Activated T-cell treated with anti-CD3 and anti-CD28 coated beads for 4 hours (primary cell): ENCODE measurements around the gene PRODH.
A peak's percentile ranks its signal among the peaks of the same experiment; 100 is the strongest.
"Not testable (repeated sequence)": the region's sequence is repeated elsewhere in the genome, so short reads cannot be mapped to it uniquely, and the experiment has no call there.

Experiments used
- DNase-seq: peaks from one replicate; pipeline ENCODE4 v3.0.0-alpha.2; 2020

PRODH gene

DNA sequence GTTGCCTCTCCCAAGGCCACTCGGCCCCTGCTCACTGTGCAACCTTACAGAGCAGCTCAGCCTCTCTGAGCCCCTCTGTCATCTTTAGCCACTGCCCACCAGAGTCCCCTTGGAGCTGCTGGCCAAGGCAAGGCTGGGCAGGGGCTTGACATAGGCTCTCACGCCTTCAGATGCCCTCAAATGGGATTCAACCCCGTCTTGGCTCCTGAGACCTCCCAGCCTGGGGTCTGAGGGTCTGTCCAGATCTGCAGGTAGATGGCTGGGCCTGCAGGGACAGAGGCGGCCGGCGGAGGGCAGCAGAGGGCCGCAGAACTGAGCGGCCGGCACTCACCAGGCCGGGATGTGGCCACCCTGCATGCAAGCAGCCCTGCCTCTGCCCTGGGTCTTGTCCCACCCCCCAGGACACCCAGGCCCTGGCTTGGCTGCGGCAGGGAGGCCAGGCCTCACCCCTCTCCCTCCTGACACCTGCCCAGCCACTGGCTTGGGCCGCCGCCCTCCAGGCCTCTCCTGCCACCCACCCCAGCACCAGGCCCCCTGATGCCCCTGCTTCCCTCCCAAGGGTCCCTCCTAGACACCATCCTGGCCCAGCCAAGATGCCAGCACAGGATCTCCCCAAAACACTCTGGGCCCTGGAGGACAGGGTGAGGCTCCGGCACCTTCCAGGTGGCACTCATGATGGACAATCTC lies 18.4 kb upstream of the PRODH start:
- DNase-seq, result peak; percentile 23

DNA sequence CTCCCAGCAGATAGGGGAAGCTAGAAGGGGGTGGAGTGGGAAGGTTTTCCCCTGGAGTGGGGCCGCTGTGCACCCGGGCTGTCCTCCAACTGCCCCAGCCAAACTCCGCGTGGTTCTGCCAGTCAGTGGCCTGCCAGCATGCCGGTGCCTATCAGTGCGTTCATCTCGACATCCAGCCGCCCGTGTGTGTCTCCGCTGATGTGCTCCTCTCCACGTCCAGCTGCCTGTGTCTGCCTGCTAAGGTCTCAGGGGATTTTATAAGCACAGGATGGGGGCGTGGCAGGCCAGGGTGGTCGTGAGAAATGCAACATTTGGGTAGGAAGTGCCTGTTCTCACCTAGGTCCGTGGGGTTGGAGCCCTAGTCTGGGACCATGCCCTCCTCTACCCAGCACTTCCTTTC lies 17.0 kb upstream of the PRODH start:
- DNase-seq, result not testable (repeated sequence)

DNA sequence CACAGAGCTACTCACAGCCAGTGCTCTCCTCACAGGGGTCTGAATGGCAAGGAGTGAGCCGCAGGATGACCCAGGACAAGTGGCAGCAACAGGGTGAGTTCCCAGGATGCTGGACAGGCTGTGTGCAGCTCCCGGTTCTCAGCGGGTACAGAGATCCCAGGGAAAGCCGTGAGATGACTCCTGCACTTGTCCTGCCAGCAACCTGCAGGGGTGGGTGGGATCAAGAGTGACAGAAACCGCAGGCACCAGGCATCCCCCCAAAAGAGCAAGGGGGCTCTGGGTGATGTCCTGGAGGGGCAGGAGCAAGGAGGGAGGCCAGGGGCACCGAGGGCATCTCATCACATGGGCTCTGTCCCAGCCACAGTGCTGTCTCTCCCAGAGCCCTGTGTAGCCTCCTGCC lies 15.9 kb upstream of the PRODH start:
- no peak for DNase-seq

DNA sequence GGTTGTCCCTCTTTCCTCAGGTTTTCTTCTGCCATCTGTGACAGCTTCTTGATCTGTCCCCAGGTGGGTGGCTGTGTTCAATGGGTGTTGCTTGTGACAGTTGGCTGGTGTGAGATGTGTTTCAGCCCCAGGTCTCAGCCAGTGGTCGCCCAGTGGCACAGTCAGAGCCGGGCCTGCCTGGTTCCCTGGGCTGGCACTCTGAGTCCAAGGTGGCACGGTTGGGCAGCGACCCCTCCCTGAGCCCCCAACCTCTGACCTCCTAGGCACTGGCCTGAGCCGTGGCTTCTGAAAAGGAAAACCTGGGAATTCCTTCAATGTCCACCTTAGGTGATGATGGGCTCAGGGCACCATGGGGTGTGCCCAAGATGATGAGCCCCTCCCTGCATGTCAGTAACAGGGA lies 14.0 kb upstream of the PRODH start:
- DNase-seq, result no peak

GRCh38 chr22:18947905-18948304 lies 11.8 kb upstream of the PRODH start:
- DNase-seq, result no peak

DNA sequence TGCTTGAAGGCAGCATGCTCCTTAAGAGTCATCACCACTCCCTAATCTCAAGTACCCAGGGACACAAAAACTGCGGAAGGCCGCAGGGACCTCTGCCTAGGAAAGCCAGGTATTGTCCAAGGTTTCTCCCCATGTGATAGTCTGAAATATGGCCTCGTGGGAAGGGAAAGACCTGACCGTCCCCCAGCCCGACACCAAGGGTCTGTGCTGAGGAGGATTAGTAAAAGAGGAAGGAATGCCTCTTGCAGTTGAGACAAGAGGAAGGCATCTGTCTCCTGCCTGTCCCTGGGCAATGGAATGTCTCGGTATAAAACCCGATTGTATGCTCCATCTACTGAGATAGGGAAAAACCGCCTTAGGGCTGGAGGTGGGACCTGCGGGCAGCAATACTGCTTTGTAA lies 11.0 kb upstream of the PRODH start:
- not testable (repeated sequence) for DNase-seq

DNA sequence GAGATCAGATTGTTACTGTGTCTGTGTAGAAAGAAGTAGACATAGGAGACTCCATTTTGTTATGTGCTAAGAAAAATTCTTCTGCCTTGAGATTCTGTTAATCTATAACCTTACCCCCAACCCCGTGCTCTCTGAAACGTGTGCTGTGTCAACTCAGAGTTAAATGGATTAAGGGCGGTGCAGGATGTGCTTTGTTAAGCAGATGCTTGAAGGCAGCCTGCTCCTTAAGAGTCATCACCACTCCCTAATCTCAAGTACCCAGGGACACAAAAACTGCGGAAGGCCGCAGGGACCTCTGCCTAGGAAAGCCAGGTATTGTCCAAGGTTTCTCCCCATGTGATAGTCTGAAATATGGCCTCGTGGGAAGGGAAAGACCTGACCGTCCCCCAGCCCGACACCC lies 2.6 kb upstream of the PRODH start:
- not testable (repeated sequence) for DNase-seq

DNA sequence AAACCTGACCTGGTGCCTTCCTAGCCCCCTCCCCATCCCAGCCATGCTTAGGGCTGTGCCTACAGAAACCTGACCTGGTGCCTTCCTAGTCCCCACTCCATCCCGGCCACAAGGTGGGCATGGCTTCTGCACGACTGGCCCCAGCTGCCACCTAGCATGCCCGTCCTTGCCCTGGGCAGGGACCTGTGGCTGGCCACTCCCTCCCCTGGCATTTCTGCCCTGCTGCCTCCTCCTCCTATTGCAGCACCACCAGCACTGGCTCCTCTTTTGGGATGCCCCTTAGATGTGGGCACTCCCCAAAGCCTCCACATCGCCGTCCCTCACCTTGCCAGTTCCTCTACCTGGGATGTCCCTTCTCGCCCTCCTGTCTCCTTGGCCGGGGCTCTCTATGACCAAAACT lies 1.4 kb downstream of the PRODH start:
- DNase-seq, result not testable (repeated sequence)

DNA sequence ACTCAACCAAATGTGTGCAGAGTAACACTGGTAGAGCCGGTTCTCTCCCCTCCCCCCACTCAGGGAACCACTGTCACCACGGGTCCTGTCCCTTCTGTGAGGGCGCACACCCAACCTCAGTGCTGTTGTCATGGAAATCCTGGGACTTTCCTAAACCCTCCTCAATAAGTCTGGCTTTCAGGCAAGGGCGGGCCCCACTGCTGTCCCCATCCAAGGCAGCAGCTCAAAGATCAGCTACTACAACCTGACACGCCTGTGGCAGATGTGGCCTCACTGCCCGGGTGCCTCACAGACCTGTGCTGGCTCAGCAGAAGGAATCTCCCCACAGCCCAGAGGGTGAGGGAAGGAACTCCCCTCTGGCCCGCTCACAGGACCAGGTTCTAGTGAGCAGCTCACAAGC lies 2.2 kb downstream of the PRODH start:
- no peak for DNase-seq

DNA sequence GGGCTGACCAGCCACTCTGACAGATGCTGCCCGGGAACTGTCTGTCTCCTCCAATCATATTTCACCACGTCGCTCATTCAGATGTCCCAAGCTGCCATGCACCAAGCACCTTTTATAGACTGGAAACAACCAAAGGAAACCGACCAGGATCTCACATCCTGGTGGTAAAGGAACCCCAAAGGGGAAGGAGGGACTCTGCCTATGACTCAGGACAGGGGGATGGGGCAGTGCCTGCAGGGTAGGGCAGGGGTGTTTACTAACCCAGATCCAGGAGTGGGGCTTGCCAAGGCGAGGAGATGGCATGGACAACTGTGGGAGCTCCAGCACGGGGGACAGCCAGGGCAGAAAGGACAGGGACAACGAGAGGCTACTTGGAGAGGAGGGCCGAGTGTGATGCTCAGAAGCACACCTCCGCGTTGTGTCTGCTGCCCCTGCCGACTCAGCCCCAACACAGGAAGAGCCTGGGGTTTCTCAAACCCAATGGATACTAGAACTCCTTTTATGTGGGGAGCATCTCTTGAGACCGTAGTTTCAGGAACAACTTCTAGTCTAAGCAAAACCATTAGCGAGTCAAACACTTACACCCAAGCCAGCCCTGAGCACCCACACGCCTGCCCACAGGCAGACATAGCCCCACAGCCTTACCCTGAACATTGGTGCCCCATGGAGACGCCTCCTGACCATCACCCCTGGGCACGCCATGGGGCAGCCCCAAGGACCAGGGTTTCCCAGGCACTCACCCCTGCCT lies 4.0 kb downstream of the PRODH start:
- no peak for DNase-seq

DNA sequence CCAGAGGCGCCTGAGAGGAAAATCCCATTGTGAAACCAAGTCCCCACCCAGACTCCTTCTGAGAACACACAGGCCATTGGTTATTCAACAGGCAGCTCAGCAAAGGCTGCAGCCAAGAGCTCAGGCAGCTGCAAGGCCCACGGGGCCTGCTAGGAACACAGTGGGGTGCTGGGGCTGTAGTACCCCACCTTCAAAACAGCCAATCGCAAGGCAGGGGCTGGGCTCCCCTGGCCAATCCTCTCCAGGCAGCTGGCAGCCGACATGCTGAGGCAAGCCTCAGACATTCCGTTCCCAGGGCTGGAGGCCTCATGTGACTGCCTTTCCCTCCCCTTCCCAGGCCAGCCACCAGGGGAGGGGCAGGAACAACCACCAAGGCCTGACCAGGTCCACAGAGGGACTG lies 6.6 kb downstream of the PRODH start:
- no peak for DNase-seq

DNA sequence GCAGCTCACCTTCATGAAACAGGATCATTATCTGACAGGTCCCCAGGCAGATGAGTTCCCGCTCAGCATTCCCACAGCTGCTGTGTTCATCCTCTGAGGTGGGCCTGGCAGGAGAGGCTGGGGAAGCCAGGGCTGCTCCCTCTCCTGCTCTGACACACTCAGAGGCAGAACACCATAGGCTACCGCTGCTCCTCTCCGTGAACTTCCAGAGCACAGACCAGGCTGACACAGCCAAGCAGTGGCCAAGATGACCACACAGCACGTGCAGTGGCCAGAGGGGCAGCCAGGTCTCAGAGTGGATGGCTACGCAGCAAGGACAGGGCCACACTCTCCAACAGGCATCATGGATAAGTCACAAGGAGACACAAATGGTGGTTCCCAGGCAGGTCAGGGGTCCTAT lies 8.5 kb downstream of the PRODH start:
- DNase-seq, result no peak

- DNase-seq, result no peak
These were observed 9.1 kb downstream of the PRODH start for GRCh38 chr22:18927020-18927419.

DNA sequence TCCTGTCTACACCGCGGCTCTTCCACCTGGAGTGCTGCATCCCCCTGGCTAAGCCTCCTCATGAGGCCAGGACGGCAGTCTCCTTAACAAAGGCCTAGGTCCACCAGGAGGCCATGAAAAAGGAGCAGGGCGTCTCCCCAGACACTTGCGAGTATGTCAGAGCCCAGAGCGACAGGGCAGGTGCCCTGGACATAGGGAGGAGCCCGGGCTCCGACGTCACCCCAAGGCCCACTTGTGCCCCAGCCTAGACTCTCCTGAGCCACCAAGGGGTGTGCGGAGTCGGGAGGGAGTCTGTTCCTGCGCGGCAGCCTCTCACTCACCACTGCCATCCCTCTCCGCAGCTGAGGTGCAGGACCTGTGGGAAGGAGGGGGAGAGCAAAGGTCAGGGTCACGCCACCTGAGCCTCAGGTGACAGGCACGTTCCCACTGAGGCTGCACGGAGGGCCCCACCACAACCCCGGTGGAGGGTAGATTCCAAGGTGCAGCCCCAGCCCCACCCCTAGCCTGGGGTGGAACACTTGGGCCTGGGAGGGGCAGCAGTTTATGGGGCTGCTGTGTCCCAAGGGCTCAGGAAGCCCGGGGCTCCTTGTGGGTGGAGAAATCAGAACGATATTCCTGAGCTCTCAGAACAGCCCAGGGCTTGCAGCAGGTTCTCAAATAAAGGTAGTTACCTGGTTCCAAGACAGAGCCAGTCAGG lies 10.6 kb downstream of the PRODH start:
- no peak for DNase-seq

- DNase-seq, result not testable (repeated sequence)
These were observed 15.7 kb downstream of the PRODH start for GRCh38 chr22:18920257-18920902.

DNA sequence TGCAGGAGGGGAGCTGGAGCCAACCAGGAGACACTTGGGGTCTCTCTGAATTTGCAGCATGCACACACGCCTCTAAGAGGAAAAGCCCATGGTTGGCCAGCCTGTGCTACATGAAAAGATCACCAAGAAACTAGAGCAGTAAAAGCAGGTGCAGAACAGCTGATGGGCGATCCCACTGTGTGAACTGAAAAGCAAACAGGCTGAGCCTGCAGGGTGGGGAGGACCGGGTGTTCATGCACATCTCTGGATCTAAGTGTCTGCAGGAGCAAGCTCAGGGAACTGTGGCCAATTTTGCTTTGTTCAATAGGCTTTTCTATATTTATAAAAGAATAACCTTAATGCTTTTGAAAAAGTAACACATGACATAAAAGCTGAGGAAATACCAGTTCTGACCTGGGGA lies 18.3 kb downstream of the PRODH start:
- DNase-seq, result not testable (repeated sequence)

DNA sequence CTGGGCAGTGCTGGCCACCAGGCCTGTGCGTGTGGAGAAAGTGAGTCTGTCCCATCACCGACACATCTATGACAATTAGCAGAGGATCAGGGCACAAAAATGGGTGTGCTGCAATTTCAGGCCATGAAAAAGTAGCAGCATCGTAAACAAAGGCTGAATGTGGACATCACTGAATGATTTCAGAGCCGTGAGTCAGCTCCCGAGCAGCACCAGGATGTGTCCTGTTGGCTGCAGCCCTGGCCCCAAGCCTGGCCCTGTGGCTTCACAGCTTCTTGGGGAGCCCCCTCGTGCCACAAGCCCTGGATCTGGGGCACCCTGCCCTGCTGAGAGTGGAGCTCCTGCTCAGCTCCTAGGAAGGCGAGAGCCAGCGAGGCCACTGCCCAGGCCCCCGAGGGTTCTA lies 20.5 kb downstream of the PRODH start:
- not testable (repeated sequence) for DNase-seq

DNA sequence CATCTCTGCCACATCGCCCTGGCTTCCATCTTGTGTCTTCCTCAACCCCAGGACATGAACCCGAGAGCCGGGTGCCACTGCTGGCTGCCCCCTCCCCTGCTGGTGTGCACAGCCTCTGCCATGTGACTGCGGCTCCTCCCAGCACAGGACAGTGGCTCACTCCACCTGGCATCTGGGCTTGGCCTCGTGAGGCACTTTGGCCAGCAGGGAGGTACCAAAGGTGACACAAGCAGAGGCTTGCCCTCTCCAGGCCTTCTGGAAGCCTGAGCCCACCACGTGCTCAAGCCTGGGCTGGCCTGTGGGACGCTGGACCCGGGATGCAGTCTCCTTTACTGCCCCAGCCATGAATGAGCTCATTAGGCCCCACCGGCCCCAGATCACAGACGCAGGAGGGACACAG lies 21.5 kb downstream of the PRODH start:
- not testable (repeated sequence) for DNase-seq

DNA sequence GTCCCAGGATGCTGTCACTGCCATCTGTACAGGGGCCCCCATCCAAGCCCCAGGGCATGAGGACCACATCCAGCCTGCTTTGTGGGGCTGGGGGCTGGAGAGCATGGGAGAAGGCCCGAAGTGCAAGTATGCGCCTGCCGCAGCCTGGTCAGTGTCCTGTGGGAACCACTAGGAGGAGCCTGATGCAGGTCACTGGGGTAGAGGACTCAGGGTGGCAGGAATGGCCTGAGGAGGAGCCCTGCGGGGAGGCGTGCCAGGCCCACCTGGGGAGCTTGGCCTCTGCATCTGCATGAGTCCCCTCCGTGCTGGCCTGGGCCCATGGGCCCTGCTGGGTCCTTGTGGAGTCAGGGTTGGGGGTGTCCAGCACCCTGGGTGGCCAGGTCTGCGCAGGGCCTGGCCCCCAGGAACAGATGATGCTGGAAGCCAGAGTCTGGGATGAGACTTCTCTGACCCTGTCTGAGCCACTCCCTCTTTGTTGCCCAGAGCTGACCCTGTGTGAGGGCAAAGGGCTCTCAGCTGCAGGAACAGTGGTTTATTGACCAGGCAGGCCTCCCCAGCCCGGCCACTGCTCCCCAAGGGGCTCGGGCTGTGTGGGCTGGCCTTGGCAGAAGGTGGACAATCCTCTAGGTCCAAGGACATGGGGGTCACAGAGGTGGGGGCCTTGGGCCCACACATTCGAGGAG lies 23.7 kb downstream of the PRODH start:
- DNase-seq, result not testable (repeated sequence)

GRCh38 chr22:18911535-18911934 lies 24.6 kb downstream of the PRODH start:
- DNase-seq, result not testable (repeated sequence)

GRCh38 chr22:18909556-18909955 lies 26.5 kb downstream of the PRODH start:
- DNase-seq, result no peak

DNA sequence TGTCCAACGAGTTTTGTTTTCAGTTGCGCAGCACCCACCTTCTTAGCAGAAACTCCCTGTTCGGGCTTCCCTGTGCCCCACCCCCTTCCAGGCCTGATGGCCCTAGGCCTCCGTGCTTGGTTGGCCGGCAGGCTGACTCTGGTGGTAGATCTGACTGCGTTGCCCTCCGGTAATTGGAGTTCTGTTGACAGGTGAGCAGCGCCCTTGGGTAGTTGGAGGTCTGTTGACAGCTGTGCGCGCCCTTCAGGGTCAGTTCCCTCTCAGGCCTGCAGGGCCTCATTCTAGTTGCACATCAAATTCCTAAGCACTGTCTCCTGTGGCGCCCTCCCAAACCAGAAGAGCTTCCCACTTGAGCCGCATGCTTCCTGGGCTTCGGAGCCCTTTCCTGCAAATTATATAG lies 29.2 kb downstream of the PRODH start:
- no peak for DNase-seq

DNA sequence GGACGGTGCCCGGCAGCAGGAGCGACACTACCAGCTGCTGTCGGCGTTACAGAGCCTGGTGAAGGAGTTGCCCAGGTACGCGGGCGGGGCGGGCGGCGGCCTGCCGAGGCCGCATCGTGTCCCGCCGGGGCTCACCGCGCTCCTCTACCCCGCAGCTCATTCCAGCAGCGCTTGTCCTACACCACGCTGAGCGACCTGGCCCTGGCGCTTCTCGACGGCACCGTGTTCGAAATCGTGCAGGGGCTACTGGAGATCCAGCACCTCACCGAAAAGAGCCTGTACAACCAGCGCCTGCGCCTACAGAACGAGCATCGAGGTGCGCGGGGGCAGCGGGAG lies 29.7 kb downstream of the PRODH start:
- DNase-seq, result not testable (repeated sequence)
